GM20000 (cell line): ENCODE results near the gene C14orf119.

Experiments
- DNase-seq: peaks from one replicate; pipeline ENCODE4 v3.0.0; 2012; ENCODE audit warnings: low spot score
- CTCF ChIP-seq: IDR thresholded peaks from 2 replicates; pipeline ENCODE4 v1.5.1; 2012; ENCODE audit warnings: mild to moderate bottlenecking, control low read depth; ENCODE audit errors: extremely low read depth, missing control alignments

Gene C14orf119

GRCh38 chr14:23109769-23110168 is 14.5 kb downstream of the C14orf119 start:
- no peak for TF ChIP-seq CTCF
- peak; percentile 5 for DNase-seq

GRCh38 chr14:23110579-23111365 is 15.5 kb downstream of the C14orf119 start:
- DNase-seq = peak; percentile 4
- no peak for TF ChIP-seq CTCF

GRCh38 chr14:23112359-23113178 is 17.3 kb downstream of the C14orf119 start:
- no peak for DNase-seq
- TF ChIP-seq CTCF = no peak

- DNase-seq = no peak
- no peak for TF ChIP-seq CTCF
Observed at GRCh38 chr14:23113431-23114119, 18.3 kb downstream of the C14orf119 start.

GRCh38 chr14:23114120-23114458 is 18.8 kb downstream of the C14orf119 start:
- TF ChIP-seq CTCF = no peak
- DNase-seq = no peak

- DNase-seq = no peak
- TF ChIP-seq CTCF = no peak
Observed at GRCh38 chr14:23114669-23115038, 19.3 kb downstream of the C14orf119 start.
